Stimulated activated CD8-positive, alpha-beta memory T cell treated with anti-CD3 and anti-CD28 coated beads, Interleukin-15, amount 100 ng/mL, for 1 hour (primary cell): ENCODE data around the gene RNF166.

Experiments
- DNase-seq: peaks from one replicate; pipeline ENCODE4 v3.0.0-alpha.2; 2020; ENCODE audit warnings: low read depth

Gene RNF166

DNA sequence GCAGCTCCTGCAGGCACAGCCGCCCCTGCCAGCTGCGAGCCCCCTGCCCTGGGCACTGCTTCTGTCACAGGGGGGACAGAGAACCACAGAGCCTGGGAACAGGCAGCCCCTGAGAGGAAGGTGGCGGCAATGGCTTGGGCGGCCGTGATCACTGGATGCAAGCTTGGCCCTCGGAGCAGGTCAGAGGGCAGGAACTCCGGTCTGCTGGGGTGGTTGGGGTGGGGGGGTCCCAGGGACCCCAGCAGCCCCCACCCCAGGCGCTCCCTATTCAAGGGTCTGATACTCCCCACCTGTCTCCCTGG, 53.5 kb downstream of the RNF166 start:
- no peak for DNase-seq

GRCh38 chr16:88651989-88652761, 54.0 kb downstream of the RNF166 start:
- no peak for DNase-seq

- DNase-seq = no peak
Measured at GRCh38 chr16:88651276-88651988, 54.8 kb downstream of the RNF166 start.

GRCh38 chr16:88650749-88651275, 55.4 kb downstream of the RNF166 start, which contains the start of gene CYBA:
Gene CYBA (minus strand): TSS chr16:88651053. CDS start chr16:88651013, 40 bp downstream.
- DNase-seq = peak; percentile 47

DNA sequence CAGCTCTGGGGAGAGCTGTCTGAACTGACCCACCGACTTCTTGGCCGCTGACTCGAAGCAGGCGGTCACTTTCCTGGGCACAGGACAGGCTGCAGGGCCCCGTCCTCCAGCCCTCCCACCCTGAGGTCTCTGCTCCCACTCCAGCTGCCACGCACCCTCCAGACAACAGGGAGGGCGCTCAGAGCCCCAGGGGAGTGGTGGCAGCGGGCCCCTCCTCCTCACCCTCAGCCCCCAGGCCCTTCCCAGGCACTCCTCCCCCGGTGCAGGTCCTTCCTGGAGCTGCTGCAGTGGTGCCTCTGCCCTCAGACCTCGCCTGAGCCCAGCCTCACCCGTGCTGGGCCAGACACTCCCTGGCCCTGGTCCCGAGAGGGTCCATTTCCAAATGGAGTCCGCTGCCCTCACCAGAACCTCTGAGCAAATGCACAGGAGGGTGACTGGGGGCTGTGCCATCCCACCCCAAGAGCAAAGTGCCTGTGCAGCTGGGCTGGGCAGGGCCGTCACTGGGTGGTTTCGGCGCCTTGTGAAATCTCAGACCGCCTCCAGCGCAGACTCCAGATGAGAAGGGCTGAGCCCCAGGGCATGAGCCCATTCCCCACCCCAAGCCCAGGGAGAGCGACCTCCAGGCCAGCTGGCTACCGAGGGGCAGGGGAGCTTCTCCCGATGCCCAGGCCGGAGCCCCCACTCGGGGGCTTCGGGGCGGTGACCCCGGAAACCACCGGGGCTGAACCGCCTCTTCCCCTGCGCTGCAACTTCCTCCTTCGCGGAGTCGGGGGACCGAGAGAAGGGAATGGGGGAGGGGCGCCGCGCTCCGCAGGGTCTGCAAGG, 56.1 kb downstream of the RNF166 start:
- DNase-seq = no peak

GRCh38 chr16:88649195-88649923, 56.8 kb downstream of the RNF166 start:
- no peak for DNase-seq

GRCh38 chr16:88647178-88648070, 58.8 kb downstream of the RNF166 start:
- no peak for DNase-seq
